ENCODE data around the gene TBC1D21.

DNA sequence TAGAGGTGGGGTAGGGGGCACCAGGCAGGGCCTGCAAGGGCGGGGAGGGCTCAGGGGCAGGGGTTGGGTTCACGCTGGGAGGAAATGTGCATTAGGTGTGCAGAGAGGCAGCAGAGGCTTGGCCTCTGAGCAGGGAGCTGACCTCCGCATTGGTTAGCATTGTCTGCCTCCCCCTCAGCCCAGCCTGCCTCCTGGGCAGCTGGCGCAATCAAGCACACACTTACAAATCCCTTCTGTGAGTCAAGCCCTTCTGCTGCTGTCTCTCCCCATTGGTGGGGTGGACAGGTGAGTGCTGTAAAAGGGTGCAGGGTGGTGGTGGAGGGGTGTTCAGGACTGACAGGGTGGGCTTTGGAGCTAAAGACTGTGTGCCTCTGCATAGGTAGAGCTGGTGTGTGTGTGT lies 62.2 kb downstream of the TBC1D21 start:
- TF ChIP-seq, protein P1, sequence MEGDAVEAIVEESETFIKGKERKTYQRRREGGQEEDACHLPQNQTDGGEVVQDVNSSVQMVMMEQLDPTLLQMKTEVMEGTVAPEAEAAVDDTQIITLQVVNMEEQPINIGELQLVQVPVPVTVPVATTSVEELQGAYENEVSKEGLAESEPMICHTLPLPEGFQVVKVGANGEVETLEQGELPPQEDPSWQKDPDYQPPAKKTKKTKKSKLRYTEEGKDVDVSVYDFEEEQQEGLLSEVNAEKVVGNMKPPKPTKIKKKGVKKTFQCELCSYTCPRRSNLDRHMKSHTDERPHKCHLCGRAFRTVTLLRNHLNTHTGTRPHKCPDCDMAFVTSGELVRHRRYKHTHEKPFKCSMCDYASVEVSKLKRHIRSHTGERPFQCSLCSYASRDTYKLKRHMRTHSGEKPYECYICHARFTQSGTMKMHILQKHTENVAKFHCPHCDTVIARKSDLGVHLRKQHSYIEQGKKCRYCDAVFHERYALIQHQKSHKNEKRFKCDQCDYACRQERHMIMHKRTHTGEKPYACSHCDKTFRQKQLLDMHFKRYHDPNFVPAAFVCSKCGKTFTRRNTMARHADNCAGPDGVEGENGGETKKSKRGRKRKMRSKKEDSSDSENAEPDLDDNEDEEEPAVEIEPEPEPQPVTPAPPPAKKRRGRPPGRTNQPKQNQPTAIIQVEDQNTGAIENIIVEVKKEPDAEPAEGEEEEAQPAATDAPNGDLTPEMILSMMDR (conservative IDR thresholded peaks at IDR 0.05; ENCODE audit: low read depth, low read length), result no peak
- TF ChIP-seq EZH2 (IDR thresholded peaks at IDR 0.05; ENCODE audit: borderline replicate concordance, low read depth, low read length, poor library complexity, severe bottlenecking), result no peak

All from A673 (cell line).